HG02763 (cell line): Measurements from ENCODE around the gene ENTPD6.

Experiments
- ATAC-seq: cut with Tn5 transposase; IDR thresholded peaks from one replicate; pipeline ENCODE4 v1.9.1; 2021; ENCODE audit warnings: mild to moderate bottlenecking, moderate library complexity; ENCODE audit not compliant: unreplicated experiment

The ENTPD6 gene

DNA sequence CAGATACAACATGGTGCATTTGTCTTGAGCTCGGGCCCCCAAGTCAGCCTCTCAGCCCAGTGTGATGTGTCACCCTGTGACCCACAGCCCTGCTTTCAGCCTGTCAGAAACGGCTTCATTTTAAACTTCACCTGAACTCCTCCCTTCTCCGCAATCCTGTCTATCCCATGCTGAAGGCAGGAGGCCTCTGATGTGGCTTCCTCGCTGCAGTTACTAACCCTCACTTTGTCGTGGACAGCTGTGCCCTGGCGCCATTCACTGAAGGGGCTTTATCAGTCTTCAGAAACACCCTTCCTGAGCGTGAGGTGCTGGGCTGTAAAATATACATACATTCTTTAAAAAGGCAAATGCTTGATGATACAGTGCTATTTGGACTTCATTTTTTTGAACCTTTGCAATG is 7.9 kb upstream of the ENTPD6 start:
- ATAC-seq: no peak

DNA sequence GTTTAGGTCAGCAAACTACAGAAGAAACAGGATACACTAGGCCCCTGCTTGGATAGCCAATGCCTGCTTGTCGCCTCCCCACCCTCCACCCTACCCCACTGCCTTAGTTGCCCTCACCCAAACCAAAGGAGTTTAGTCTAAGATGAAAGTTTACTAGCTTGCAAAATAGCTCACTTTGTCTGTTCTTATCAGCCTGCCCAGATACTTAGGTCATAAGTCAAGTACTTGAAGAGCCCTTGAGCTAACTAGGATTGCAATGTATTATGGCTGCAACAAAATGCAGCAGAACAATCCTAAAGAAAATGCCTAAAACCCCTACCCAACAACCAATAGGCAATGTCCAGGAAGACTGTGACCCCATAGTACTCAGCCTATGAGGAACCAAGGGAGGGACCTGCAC is 7.3 kb upstream of the ENTPD6 start:
- no peak for ATAC-seq

DNA sequence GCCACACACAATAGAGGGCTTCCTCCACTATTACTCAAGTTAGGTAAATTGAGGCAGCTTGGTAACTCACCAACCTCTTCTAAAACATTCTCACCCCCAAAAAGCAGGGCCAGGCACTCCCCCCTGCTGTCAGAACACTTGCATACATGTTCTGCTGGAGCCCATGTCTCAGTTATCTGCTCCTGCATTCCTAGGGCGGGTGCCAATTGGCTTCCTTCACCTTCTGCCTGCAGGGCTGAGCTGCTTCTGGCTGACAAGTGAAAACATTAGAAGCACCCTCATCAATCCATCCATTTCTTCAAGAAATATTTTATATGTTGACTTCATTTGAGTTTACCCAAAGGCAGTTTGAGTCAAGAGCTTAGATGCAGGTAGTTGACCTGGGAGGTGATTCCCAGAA is 4.5 kb upstream of the ENTPD6 start:
- no peak for ATAC-seq

DNA sequence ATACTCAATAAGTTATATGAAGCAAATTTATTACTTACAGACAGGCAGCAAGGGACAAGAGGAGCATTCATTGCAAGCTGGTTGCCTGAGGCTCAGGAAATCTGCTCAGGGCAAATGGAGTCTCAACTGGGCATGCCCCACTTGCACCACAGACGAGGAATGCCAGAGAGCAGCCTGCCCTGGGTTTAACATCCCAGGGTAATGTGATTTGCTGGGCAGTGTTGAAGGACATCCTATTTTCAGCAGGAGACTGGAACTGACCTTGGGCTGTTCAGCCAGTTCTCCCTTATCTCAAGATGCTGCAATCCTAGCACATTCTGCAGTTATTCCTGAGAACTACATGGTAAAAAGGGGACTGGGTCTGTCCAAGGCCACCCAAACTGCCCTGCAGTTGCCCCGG is 3.8 kb upstream of the ENTPD6 start:
- no peak for ATAC-seq

DNA sequence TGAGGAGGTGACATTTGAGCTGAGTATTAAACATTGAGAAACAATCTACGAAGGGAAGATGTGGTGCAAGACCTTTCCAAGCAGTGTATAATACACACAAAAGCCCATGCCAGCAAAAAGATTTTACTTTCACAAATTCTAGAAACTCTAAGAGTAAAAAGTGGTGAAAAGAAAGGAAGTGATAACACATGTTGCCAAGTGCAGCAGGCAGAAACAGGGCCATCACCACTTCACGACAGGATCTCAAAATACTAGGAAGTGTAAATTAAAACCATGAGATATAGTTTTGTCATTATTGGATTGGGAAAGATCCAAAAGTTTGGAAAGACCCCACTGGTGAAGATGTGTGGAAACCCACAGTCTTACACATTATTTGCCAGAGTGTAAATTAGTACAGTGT is 1.7 kb upstream of the ENTPD6 start:
- ATAC-seq: no peak

DNA sequence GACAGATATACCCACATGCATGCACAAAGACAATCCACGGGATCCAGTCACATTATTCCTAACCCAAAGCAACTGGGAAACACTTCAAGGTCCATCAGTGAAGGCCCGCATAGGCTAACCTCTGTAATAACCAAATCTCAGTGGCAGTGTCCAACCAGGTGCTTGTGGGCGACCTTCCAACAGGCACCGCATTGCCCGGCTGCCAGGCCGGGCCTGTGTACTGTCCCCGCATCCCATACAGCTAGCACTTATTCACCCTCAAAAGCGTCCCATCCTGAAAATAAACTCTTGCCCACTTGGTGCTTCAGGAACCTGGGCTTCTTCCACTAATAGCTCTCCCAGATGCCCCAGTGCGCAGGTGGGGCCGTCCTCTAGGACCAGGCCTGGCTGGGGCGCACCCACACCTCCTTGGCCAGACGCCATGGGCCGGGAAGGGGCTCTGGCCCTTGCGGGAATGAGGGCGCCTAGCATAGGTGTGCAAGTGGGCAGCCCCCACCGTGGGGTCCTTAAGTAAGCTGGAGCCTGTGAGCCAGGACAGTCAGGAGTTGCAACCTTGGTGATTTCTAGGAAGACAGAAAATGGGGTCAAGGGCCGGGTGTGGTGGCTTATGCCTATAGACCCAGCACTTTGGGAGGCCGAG is 1.1 kb upstream of the ENTPD6 start:
- no peak for ATAC-seq

DNA sequence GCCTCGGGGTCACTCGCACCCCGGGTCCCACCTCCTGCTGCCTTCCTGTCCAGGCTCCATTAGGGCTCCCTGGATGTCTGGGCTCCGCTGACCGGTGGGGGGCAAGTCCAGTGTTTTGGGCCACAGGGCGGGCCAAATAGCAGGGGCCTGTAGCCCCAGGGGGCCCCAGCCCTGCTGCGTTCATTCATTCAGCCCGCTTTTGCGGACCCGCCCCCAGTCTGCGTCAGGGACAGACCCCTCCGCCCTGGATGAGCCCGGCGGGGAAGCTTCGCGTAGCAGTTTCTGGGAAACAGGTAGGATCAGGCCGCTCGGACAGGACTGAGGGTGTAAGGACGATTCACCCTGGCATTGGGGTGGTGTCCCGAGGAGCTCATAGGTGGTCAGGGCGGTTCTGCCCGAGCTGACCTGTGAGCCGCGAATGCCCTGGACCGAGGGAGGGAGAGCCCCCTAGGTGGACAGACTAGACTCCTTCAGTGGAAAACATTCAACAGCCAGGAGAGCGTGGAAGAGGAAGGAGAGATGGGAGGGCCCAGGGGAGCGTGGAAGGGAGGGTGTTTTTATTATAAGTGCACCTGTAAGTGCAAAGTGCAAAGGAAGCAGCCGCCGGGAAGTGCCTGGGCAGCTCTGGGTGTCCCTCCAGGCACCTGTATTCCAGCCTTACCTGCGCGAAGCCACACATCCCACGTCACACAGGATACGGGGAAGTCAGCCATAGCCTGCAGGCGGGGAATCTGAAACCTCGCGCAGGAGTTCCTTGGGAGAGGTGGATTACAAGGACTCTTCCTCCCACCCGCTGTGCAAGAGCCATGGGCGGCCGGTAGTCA is 662 bp downstream of the ENTPD6 start:
- no peak for ATAC-seq

DNA sequence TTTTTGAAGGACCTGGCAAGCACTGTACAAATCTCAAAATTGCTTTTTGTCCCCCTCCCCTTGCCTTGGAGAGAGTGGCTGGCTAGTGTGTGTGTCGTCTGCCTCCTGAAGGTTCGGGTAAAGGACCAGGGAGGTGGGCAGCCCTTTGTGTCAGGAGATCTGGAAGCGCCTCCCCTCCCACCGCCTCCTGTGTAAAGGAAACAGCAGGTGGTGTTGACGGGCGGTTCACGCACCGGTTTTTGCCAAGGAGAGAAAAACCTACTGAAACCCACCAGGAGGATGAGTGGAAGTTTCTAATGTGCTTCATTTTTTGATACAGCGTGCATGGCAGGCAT is 1.2 kb downstream of the ENTPD6 start:
- no peak for ATAC-seq

DNA sequence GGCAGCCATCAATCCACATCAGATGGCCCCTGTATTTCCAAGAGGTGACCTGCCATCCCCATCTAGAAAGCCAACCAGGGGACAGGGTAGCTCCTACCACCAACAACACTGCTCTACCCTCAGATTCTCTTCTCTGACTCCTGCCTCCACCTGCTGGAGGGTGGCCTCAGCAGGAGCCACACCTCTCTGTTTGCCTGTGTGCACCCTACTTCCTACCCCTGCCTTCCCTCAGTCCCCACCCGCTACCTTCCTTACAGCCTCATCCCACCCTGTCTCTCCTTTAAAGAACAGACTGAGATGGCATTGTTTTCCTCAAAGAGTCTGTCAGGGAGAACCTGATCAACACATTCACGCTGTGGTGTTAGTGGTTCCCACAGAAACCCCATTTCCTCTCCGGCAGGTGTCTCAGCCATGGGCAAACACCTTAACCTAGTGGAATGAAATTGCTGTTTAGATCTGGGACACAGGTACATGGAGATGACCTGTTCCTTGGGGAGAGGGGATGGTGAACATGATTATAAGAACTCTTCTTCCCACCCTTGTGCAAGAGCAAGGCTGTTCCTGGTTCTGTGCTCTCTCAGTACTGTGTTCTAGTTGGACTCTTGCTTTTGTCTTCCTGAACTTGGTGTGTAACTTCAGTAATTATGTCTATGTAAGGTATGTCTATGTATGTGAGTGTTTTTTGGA is 1.8 kb downstream of the ENTPD6 start:
- ATAC-seq: no peak

DNA sequence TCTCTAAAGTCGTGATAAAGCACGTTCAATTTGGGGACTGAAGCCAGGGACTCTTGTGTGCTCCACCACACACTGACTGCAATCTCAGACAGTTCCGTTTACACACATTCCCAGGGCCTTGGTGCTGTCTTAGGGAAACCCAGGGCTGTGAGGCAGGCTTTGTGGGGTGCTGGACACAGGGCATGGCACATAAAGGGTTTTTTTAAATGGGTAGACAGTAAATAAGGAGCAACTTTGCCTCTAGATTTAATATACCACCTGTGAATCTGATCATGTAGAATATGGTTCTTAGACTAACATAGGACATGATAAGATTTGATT is 2.3 kb downstream of the ENTPD6 start:
- ATAC-seq: no peak

DNA sequence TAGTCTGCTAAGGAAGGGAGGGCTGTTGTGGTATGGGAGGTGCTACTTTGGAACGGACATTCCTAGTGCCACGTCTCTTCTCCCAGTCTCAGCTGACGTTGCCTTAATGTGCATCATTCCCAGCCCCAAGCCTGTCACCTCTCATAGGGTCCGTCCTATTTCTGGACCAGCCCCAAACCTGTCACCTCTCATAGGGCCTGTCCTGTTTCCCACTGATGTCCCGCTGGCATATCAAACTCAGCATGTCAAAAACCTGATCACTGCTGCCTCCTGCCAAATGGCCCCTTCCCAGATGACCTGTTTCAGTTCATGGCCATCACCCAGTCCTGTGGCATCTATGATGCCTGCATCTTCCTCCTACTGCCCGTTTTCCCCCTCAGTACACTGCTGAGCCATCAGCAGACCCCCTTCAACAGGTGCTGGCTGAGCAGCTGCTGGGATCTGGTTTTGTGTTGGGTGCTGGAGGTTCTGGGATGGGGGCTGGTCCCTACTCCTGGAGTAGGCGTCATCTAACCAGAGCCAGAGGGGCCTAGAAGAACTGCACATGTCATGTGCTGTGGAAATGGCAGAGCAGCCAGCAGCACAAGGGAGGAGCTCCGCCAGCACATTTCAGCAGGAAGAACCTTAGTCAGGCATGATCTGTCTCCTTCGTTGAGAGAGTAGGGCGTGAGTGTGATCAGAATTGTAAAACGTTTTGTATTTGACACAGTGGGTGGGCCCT is 3.3 kb downstream of the ENTPD6 start:
- ATAC-seq: no peak

DNA sequence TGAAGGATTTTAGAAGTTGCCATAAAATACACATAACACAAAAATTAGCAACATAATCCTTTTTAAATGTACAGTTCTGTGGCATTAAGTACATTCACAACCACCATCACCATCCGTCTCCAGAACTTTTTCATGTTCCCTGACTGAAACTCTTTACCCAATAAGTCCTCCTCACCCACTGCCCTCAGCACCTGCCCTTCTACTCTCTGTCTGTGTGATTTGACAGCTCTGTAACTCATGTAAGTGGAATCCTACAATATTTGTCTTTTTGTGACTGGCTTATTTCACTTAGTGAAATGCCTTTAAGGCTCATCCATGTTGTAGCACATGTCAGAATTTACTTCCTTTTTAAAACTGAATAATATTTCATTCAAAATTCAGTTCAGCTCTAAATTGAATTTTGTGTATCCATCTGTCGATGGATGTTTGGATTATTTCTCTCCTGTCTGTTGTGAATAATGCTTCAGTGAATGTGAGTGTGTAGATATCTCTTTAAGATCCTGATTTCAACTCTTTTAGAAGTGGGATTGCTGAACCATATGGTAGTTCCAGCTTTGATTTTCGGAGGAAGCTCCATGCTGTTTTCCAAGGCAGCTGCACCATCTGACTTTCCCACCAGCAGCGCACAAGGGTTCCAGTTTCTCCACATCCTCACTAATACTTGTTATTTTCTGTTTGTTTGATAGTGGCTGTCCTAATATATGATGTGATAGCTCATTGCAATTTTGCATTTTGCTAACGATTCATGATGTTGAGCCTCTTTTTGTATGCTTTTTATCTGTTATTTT is 4.2 kb downstream of the ENTPD6 start:
- ATAC-seq: no peak

DNA sequence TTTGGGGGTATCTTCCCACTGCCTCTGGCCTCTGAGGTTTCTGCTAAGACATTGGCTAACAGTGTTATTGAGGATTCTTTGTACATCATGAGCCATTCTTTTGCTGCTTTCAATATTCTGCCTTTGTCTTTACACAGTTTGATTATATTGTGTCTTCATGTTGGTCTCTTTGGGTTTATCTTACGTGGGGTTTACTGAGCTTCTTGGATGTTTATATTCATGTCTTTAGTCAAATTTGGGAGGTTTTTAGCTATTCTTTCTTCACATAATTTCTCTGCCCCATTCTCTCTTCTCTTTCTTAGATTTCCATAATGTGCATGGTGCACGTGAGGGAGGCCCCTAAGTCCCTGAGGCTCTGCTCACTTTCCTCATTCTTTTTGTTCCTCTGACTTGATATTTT is 7.6 kb downstream of the ENTPD6 start:
- no peak for ATAC-seq

DNA sequence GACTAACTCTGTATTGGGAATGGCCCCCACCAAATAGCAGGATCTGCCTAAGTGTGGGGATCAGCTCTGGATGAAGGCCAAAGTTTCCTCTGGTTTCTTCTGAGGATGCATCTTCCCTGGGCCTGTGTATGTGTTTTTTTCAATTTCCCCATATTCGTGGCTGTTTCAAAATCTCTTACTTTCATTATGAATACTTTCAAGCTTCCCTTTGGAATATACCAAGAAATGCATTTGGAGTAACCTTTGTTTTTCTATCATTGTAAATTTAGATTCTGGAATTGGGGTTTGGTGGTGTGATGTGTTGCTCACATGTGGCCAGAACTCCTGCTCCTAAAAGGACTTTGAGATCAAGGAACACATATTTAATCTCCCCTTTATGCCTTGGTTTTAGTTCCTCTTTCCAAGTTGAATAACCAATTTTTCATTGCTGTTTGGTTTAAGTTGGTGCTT is 8.4 kb downstream of the ENTPD6 start:
- no peak for ATAC-seq

DNA sequence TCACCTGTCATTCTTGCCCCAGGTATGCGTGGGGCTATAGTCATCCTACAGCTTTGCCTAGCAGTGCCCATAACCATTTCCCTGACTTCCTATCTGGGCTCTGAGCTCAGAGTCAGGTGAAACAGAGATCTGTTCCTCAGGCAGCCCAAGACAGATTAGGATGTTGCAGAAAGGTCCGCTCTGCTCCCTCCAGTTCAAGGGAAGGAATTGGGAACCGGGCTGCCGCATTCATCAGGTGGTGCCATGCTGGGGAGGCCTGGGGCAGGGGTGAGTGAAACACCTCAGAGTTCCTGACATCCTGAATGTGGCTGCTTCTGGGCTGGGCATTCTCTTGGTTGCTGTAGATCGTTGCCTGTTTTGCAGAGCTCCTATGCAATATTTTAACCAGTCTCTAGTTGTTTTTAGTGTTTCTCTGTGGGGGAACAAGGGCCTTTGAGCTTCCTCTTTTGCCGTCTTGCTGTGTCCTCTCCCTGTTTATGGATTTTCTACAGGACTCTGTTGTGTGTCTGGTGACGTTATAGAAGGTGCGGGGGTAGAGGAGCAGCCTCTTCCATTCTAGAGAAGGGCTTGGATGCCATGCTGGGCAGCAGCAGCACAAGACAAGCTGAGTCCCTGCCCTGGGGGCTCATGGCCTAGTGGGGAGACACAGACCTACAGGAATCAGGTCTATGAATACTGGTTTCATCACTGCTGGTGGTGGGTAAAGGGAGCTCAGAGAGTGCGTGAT is 9.2 kb downstream of the ENTPD6 start:
- ATAC-seq: no peak

DNA sequence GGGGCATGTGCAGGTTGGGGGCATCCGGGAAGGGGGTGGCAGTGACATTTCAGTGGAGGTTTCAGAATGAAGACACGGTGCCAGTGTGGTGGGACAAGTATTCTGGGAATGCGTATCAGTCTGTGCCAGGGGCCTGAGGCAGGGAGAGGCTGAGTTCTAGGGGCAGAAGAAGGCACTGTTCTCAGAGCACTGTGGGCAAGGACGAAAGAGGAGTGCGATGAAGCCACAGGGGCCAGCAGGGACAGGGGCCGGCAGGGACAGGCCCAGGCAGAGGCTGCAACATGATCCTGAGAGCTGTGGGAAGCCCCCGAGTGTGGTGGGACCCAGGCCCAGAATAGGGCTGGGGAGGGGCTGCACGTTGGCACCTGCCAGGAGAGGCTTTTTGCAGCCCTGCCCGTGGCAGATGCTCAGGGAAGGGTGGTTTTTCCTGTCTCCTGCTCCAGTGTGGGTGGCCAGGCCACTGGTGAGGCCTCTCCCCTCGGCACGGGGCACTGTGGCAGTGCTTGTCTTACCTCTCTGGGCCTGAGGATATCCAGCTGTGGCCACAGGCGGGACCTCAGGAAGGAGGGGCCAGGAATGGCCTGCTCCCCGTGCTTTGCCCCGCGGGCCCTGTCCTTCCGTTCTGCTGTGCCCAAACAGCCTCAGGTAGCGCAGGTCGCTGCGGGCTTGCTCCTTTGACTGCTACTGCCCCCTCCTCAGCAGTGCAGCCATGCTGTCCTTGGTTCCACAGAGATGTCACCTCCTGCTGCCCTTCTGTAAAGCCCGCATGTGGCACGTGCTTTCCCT is 10.0 kb downstream of the ENTPD6 start:
- no peak for ATAC-seq

DNA sequence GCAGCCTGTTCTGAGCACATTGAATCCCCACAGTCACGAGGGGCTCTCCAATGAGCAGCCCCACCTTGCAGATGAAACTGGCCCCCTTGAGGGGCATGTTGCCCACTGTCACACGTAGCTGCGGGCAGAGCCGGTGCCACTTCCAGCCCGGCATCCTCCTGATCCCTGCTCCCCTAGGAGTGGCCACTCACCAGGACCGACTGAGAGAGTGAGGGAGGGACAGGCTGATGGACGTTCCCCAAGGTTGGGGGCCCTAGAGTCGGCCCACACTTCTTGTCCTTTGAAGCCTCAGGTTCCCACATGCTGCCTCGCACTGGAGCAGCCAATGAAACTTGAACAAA is 10.5 kb downstream of the ENTPD6 start:
- ATAC-seq: no peak

DNA sequence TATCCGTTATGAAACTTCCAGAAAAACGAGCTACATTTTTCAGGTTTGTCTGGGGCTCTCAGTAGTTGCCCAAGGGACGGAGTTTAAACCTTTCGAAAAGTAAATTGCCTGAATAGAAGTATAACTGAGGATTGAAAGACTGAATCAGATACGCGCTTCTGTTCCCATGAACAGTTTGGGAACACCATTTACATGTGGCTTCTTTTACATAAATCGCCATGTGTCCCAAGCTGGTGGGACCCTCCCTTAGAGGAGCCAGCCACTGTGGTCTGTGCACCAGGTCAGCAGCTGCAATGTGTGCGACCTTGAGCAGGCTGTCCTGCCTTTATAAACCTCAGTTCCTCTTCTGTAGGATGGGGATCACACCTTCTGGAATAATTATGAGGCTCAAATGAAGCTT is 11.0 kb downstream of the ENTPD6 start:
- no peak for ATAC-seq

DNA sequence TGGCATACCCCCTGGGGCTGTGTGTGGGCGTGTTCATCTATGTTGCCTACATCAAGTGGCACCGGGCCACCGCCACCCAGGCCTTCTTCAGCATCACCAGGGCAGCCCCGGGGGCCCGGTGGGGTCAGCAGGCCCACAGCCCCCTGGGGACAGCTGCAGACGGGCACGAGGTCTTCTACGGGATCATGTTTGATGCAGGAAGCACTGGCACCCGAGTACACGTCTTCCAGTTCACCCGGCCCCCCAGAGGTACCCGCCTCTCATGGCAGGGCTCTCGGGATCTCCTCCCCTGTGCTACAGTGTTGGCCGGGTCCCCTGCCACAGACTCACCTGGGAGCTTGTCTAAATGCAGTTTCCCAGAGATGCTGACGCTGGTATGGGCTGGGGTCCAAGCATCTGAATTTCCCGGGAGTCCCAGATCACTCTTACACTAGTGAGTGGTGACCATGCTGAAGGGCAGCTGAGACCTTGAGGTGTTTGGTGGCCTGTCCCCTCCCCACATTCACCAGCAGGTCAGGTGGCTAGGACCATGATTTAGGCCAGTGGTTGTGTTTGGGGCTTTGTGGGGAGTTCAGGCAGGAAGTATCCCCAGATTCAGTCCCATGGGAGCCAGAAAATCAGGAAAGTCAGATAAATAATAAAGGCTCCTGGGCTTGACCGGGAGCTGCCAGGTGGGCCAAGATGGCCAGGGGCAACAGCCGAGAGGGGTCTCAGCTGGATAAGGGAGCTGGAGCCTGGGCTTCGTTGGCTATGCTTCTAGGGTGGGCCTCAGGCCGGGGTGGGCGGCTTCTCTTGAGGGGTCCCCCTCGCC is 11.8 kb downstream of the ENTPD6 start:
- no peak for ATAC-seq
